H9 (cell line): ENCODE measurements around the gene DUSP28. TPM values are rescaled to one million over a fixed set of nuclear protein-coding genes. Genes with fewer than 3 reads are reported as not detected.

Experiments
- DNase-seq: peaks from one replicate; pipeline ENCODE4 v3.0.0-alpha.2; 2017
- H2AFZ ChIP-seq: one replicate; pipeline ENCODE4 v1.6.1; 2013; ENCODE audit warnings: mild to moderate bottlenecking, low read length, control low read depth, moderate library complexity
- H2AK5ac ChIP-seq: 2 replicates; pipeline ENCODE4 v1.6.1; 2013; ENCODE audit warnings: low read length, control low read depth, mixed read lengths; ENCODE audit not compliant: insufficient read length
- H2BK120ac ChIP-seq: one replicate; pipeline ENCODE4 v1.6.1; 2013; ENCODE audit warnings: low read depth, mild to moderate bottlenecking, low read length, control low read depth, inconsistent platforms; ENCODE audit not compliant: poor library complexity, severe bottlenecking
- H2BK12ac ChIP-seq: 2 replicates; pipeline ENCODE4 v1.6.1; 2013; ENCODE audit warnings: low read length, control low read depth, mixed read lengths, low read depth; ENCODE audit not compliant: insufficient read length
- H2BK15ac ChIP-seq: 2 replicates; pipeline ENCODE4 v1.6.1; 2013; ENCODE audit warnings: low read depth, low read length, control low read depth
- H2BK20ac ChIP-seq: one replicate; pipeline ENCODE4 v1.6.1; 2013; ENCODE audit warnings: low read depth, mild to moderate bottlenecking, low read length, control low read depth, inconsistent platforms; ENCODE audit not compliant: poor library complexity, severe bottlenecking
- H2BK5ac ChIP-seq: 2 replicates; pipeline ENCODE4 v1.6.1; 2013; ENCODE audit warnings: low read length, control low read depth, mixed read lengths; ENCODE audit not compliant: insufficient read length
- H3K14ac ChIP-seq: 2 replicates; pipeline ENCODE4 v1.6.1; 2013; ENCODE audit warnings: low read length, control low read depth; ENCODE audit not compliant: insufficient read depth
- H3K18ac ChIP-seq: 2 replicates; pipeline ENCODE4 v1.6.1; 2013; ENCODE audit warnings: low read depth, mild to moderate bottlenecking, mixed read lengths, low read length, control low read depth; ENCODE audit not compliant: insufficient read length
- H3K23ac ChIP-seq: 2 replicates; pipeline ENCODE4 v1.6.1; 2013; ENCODE audit warnings: low read length, control low read depth, mixed read lengths, low read depth; ENCODE audit not compliant: insufficient read length
- H3K23me2 ChIP-seq: 2 replicates; pipeline ENCODE4 v1.6.1; 2013; ENCODE audit warnings: low read depth, mild to moderate bottlenecking, mixed read lengths, low read length, control low read depth; ENCODE audit not compliant: insufficient read length, poor library complexity, severe bottlenecking
- H3K27ac ChIP-seq: 2 replicates; pipeline ENCODE4 v1.5.1; 2013; ENCODE audit warnings: low read length, control low read depth, mixed read lengths, low read depth; ENCODE audit not compliant: insufficient read length
- H3K27me3 ChIP-seq: 2 replicates; pipeline ENCODE4 v1.6.1; 2013; ENCODE audit warnings: low read length, control low read depth, inconsistent platforms; ENCODE audit not compliant: insufficient read depth
- H3K4ac ChIP-seq: 2 replicates; pipeline ENCODE4 v1.6.1; 2013; ENCODE audit warnings: low read depth, mild to moderate bottlenecking, control low read depth, inconsistent platforms, low read length, moderate library complexity
- H3K4me1 ChIP-seq: 2 replicates; pipeline ENCODE4 v1.6.1; 2013; ENCODE audit warnings: low read length, control low read depth, inconsistent platforms; ENCODE audit not compliant: insufficient read depth
- H3K4me2 ChIP-seq: 2 replicates; pipeline ENCODE4 v1.6.1; 2013; ENCODE audit warnings: low read length, control low read depth, mixed read lengths; ENCODE audit not compliant: insufficient read length, insufficient read depth
- H3K56ac ChIP-seq: 2 replicates; pipeline ENCODE4 v1.6.1; 2013; ENCODE audit warnings: low read depth, mild to moderate bottlenecking, mixed read lengths, low read length, control low read depth; ENCODE audit not compliant: insufficient read length
- H3K79me1 ChIP-seq: 2 replicates; pipeline ENCODE4 v1.6.1; 2013; ENCODE audit warnings: low read depth, mild to moderate bottlenecking, moderate library complexity, low read length, control low read depth, inconsistent platforms; ENCODE audit not compliant: insufficient read depth, poor library complexity, severe bottlenecking
- H3K79me2 ChIP-seq: 2 replicates; pipeline ENCODE4 v1.6.1; 2013; ENCODE audit warnings: low read length, control low read depth, inconsistent platforms; ENCODE audit not compliant: insufficient read depth
- H3K9ac ChIP-seq: 2 replicates; pipeline ENCODE4 v1.6.1; 2013; ENCODE audit warnings: low read length, control low read depth, mixed read lengths; ENCODE audit not compliant: insufficient read length; ENCODE audit errors: extremely low read depth
- H3K9me3 ChIP-seq: one replicate; pipeline ENCODE4 v1.6.1; 2013; ENCODE audit warnings: low read depth, low read length, inconsistent platforms; ENCODE audit not compliant: control insufficient read depth
- H3T11ph ChIP-seq: one replicate; pipeline ENCODE4 v1.6.1; 2013; ENCODE audit warnings: mild to moderate bottlenecking, low read length, control low read depth, inconsistent platforms
- H4K20me1 ChIP-seq: one replicate; pipeline ENCODE4 v1.6.1; 2013; ENCODE audit not compliant: control insufficient read depth, insufficient read length, insufficient read depth
- H4K5ac ChIP-seq: 2 replicates; pipeline ENCODE4 v1.6.1; 2013; ENCODE audit warnings: low read depth, mild to moderate bottlenecking, mixed read lengths, low read length, control low read depth; ENCODE audit not compliant: insufficient read length
- H4K8ac ChIP-seq: replicated peaks from 2 replicates; pipeline ENCODE4 v1.6.1; 2013; ENCODE audit warnings: low read length, control low read depth, mixed read lengths, low read depth; ENCODE audit not compliant: insufficient read length
- H4K91ac ChIP-seq: 2 replicates; pipeline ENCODE4 v1.6.1; 2013; ENCODE audit warnings: low read depth, mild to moderate bottlenecking, moderate library complexity, mixed read lengths, low read length, control low read depth; ENCODE audit not compliant: insufficient read length
- H3K27ac Mint-ChIP-seq, 3 experiments: 2 replicates in 2 of 3; 3 replicates in 1 of 3; pipeline ENCODE4 v1.8.0; 2020 to 2021; ENCODE audit warnings: mixed read lengths in 3 of 3, mild to moderate bottlenecking in 1 of 3, moderate library complexity in 1 of 3
- H3K27me3 Mint-ChIP-seq: 2 replicates; pipeline ENCODE4 v1.8.0; 2021; ENCODE audit warnings: low read depth, mild to moderate bottlenecking, moderate library complexity, mixed read lengths
- H3K36me3 Mint-ChIP-seq, 3 experiments: 2 replicates in 2 of 3; 3 replicates in 1 of 3; pipeline ENCODE4 v1.8.0; 2020 to 2021; ENCODE audit warnings: low read depth in 3 of 3, mixed read lengths in 3 of 3; ENCODE audit not compliant: insufficient read depth in 1 of 3
- H3K4me1 Mint-ChIP-seq, 2 experiments: 2 replicates each; pipeline ENCODE4 v1.8.0; 2020; ENCODE audit warnings: mixed read lengths in 2 of 2
- H3K4me3 Mint-ChIP-seq, 2 experiments: 2 replicates in 1 of 2; 3 replicates in 1 of 2; pipeline ENCODE4 v1.8.0; 2020 to 2021; ENCODE audit warnings: mild to moderate bottlenecking in 2 of 2, mixed read lengths in 2 of 2, moderate library complexity in 1 of 2
- H3K9me3 Mint-ChIP-seq, 2 experiments: 2 replicates in 1 of 2; 3 replicates in 1 of 2; pipeline ENCODE4 v1.8.0; 2020; ENCODE audit warnings: mild to moderate bottlenecking in 2 of 2, mixed read lengths in 2 of 2, moderate library complexity in 1 of 2
- CTCF ChIP-seq: fragments of 200-600 bp; sonication (generic); conservative IDR thresholded peaks from 3 replicates; pipeline ENCODE4 v1.8.0; 2021; ENCODE audit warnings: antibody characterized with exemption, mild to moderate bottlenecking
- WGBS: extraction: QIAGEN DNeasy Blood & Tissue Kit; methylation state at CpG from one replicate; pipeline ENCODE4 v1.1.7; 2013; ENCODE audit warnings: missing lambda C conversion rate, low lambda C conversion rate, mixed read lengths; ENCODE audit not compliant: insufficient read length; ENCODE audit errors: extremely low coverage; 5-methylcytosine and 5-hydroxymethylcytosine counted together
- total RNA-seq: library from RNA; stranded (reverse); gene quantifications from 2 replicates; pipeline ENCODE4 v1.2.1, GENCODE V29; 2021

Gene DUSP28
- total RNA-seq, 1 experiment from 2014 or later: 1.6 TPM

- no peak overlapping the region for H2BK20ac ChIP-seq
- Mint-ChIP-seq H3K9me3 (peaks cover 54 to 62% of the 10 kb centered on the region in 2 experiments), H3K4me1 (peaks cover 0 to 3% of the 10 kb centered on the region in 2 experiments; a peak in 1 of 4 replicates), H3K27me3 (peaks cover 13% of the 10 kb centered on the region), H3K36me3 (peaks cover 52 to 63% (median 58%) of the 10 kb centered on the region in 3 experiments), H3K27ac (no peak overlapping the region), H3K4me3 (no peak overlapping the region)
- peaks cover 2% of the 10 kb centered on the region; the same call in 1 of the 2 replicates for H3K4me1 ChIP-seq
- H3K79me1 ChIP-seq: no peaks in the 10 kb centered on the region
- no peaks in the 10 kb centered on the region for H3K23me2 ChIP-seq
- no peak overlapping the region for H4K91ac ChIP-seq
- no peak overlapping the region for H2BK5ac ChIP-seq
- no peak overlapping the region for H3T11ph ChIP-seq
- TF ChIP-seq CTCF: no peak
- no peak overlapping the region for H3K14ac ChIP-seq
- no peak overlapping the region for H2AFZ ChIP-seq
- H4K8ac ChIP-seq: no peak overlapping the region
- no peak for DNase-seq
- no peak overlapping the region for H3K4ac ChIP-seq
- no peak overlapping the region for H4K5ac ChIP-seq
- H3K4me2 ChIP-seq: no peak overlapping the region
- H3K9ac ChIP-seq: no peak overlapping the region
- no peak overlapping the region for H3K18ac ChIP-seq
- no peak overlapping the region for H3K56ac ChIP-seq
- H2BK12ac ChIP-seq: no peak overlapping the region
- no CpG with 5 or more reads among the region's 32 CpGs for WGBS
- no peaks in the 10 kb centered on the region for H3K79me2 ChIP-seq
- no peaks in the 10 kb centered on the region; the same call in 1 of the 2 replicates for H3K27me3 ChIP-seq
- no peak overlapping the region for H3K27ac ChIP-seq
- H2AK5ac ChIP-seq: no peak overlapping the region
- peaks cover 4% of the 10 kb centered on the region for H4K20me1 ChIP-seq
- H2BK120ac ChIP-seq: no peak overlapping the region
- no peak overlapping the region for H2BK15ac ChIP-seq
- H3K23ac ChIP-seq: no peak overlapping the region
- peaks cover 25% of the 10 kb centered on the region for H3K9me3 ChIP-seq
These were observed 36.5 kb upstream of the DUSP28 start for GRCh38 chr2:240523451-240524281.
